GM21737 (cell line): ENCODE results near the gene DCAF5.

Experiments
- ATAC-seq: cut with Tn5 transposase; IDR thresholded peaks from one replicate; pipeline ENCODE4 v1.9.1; 2021; ENCODE audit warnings: mild to moderate bottlenecking, moderate library complexity; ENCODE audit not compliant: unreplicated experiment

The DCAF5 gene

GRCh38 chr14:69012256-69012953, 140.5 kb downstream of the DCAF5 start:
- no peak for ATAC-seq

DNA sequence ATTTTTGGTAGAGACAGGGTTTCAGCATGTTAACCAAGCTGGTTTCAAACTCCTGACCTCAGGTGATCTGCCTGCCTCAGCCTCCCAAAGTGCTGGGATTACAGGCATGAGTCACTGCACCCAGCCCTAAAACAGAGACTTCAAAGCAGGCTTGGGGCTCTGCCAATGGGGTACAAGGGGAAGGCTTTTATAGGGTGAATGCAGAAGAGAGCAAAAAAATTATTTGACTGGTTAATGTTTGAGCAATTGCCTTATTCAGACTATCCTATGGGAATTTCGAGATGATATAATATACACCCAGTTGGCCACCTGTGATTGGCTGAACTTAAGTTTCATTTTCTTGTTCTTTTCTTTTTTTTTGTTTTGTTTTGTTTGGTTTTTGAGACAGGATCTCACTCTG, 142.3 kb downstream of the DCAF5 start:
- no peak for ATAC-seq

GRCh38 chr14:69008421-69008884, 144.5 kb downstream of the DCAF5 start:
- no peak for ATAC-seq

DNA sequence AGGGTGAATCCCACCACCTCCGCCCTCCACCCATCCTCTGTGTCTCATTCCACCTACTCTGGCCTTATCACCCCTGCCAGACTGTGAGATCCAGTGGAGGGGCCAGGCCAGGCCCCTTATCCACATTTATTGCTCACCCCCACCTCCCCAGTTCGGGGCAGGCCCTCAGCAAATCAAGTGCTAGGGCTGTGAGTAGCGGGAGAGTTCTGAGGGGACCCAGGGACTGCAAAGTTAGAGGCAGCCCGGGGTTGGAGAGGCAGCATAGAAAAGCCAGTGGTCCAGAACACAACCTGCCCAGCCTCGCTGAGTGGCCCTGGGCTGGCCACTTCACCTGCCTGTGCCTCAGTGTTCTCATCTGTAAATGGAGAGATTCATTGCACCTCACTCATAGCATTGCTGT, 146.6 kb downstream of the DCAF5 start:
- ATAC-seq, result no peak

DNA sequence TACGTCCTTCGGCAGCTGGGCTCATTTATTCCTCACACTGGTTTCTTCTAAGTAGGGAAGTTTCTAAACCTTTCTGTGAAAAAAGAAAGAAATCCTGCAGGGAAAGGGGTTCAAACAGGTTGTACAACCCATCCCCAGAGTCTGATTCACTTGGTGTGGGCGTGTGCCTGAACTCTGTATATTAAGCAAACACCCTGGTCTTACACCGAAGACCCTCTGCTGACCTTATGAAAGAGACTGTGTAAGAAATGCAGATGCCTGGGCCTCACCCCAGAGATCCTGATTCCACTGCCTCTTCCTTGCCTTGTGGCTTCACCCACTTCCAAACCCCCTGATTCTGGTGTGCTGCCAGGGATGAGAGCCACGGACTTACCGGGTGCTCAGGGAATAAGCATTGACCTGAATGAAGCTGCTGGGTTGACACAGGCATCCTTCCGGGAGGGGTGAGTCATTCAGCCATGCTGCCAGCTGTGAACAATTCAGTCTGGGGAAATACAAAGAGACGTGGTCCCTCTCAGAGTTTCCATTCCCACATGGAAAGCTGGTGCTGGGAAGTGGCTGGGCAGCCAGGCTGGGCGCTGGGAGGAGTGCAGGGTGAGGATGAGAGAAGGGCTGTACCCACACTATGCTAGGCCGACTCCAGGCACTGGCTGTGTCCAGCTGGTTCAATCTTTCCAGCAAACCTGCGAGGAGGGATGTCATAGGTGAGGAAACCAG, 147.3 kb downstream of the DCAF5 start:
- ATAC-seq, result no peak

DNA sequence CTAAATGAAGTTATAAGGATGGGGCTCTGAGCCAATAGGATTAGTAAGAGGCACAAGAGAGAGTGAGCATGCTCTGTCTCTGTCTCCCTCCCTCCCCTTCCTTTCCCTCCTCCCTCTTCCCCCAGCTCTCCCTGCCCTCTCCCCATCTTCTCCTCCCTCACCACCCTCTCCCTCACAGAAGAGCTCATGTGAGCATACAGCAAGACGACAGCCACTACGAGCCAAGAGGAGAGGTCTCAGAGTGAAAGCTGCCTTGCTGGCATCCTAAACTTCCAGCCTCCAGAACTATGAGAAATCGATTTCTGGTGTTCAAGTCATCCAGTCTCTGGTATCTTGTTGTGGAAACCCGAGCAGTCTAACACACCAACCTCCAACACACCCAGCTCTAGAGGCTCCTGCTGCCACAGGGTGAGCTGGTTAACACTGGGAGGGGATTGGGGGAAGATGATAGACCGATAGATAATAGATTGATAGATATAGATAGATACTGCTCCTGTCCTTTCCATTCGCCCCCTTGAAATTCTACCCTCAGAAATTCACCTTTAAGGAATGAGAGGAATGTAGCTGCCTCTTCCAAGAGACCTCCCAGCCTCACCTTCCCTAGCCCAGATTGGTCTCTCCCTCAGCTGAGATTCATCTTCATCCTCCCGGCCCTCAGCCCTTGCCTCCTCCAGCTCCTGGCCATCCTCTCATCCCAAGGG, 148.0 kb downstream of the DCAF5 start:
- ATAC-seq, result no peak

DNA sequence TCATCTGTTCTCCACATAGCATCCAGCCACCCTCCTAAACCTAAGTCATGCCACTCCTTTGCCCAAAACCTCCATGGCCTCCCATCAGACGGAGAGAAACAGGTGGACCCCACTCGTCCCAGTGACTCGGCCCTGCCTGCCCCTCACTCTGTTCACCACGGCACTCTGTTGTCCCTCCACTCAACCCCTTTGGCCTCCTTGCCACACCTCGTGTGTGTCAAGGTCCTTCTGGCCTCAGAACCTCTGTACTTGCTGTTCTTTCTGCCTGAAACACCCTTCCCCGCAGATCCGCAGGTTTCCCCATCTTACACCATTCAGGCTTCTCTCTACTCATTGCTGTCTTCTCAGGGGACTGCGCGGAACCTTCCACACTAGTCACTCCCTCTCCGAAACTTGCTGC, 149.3 kb downstream of the DCAF5 start:
- ATAC-seq, result no peak

- no peak for ATAC-seq
Measured at GRCh38 chr14:69002069-69002468, 150.8 kb downstream of the DCAF5 start.

DNA sequence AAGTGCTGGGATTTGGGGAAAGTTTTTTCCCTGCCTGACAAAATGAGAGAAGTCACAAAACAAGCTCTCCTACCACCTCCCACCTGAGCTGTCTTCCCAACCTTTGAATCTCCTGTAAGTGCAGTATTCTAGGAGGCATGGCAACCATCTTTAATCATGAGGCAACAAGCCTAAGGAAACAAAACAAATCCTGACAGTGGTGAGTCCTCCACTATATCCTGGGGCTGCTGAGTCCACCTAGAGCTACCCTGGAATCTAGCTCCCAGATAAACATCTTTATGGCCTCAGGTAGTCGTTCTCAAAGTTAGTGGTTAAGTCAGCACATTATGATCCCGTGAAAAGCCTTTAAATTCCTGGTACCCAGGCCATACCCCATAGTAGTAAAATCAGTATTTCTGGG, 151.5 kb downstream of the DCAF5 start:
- no peak for ATAC-seq
